ENCODE data around the gene SLC12A9. TPM values are rescaled to one million over a fixed set of nuclear protein-coding genes. Genes with fewer than 3 reads are reported as not detected.

SLC12A9 gene
- total and polyA plus RNA-seq, 2 experiments from 2014 or later: 10.3 to 39.9 TPM

- H3K9me3 Mint-ChIP-seq: no peaks in the 10 kb centered on the region
- no peak overlapping the region for H3K27ac Mint-ChIP-seq
- no peak for TF ChIP-seq CREB1 (CRISPR knock-in tag; IDR thresholded peaks at IDR 0.05; ENCODE audit: low read depth)
- no peak for TF ChIP-seq EZH2 (IDR thresholded peaks at IDR 0.05; ENCODE audit: low read depth, unreplicated experiment)
- TF ChIP-seq POLR2AphosphoS5 (IDR thresholded peaks at IDR 0.05; ENCODE audit: low read depth): no peak
- no peak for TF ChIP-seq EZH2phosphoT487 (IDR thresholded peaks at IDR 0.05; ENCODE audit: unreplicated experiment)
- no peak for TF ChIP-seq NANOG (IDR thresholded peaks at IDR 0.05; ENCODE audit: borderline replicate concordance)
- no peak for TF ChIP-seq ETS1 (IDR thresholded peaks at IDR 0.05)
- no peak for TF ChIP-seq CTCF (conservative IDR thresholded peaks at IDR 0.05; ENCODE audit: low read depth in 2 of 2)
- TF ChIP-seq REST (IDR thresholded peaks at IDR 0.05; ENCODE audit: unreplicated experiment): no peak
- TF ChIP-seq ZNF114 (CRISPR knock-in tag; IDR thresholded peaks at IDR 0.05): no peak
- TF ChIP-seq JUNB (IDR thresholded peaks at IDR 0.05; ENCODE audit: unreplicated experiment): no peak
- no peak for TF ChIP-seq ZNF462 (CRISPR knock-in tag; IDR thresholded peaks at IDR 0.05)
- H4K20me1 ChIP-seq (replicated peaks; ENCODE audit: insufficient read depth): peaks cover 34% of the 10 kb centered on the region
- peaks cover 43% of the 10 kb centered on the region for H3K79me2 ChIP-seq (replicated peaks; ENCODE audit: insufficient read depth)
- DNase-seq (ENCODE audit: low spot score): no peak
- H2AFZ ChIP-seq: no peak overlapping the region
- peaks cover 42% of the 10 kb centered on the region for H3K36me3 ChIP-seq (ENCODE audit: insufficient read depth)
- no peak for ATAC-seq
- H3K4me1 ChIP-seq (ENCODE audit: insufficient read depth): 0 out of 2 replicates have a peak, but pooled peaks cover 6% of the 10 kb centered on the region
- peak overlapping the region; percentile 21; the same call in 1 of the 3 replicates for H3K4me3 Mint-ChIP-seq
- peaks cover 17% of the 10 kb centered on the region for H3K4me1 Mint-ChIP-seq
- H3K36me3 Mint-ChIP-seq (ENCODE audit: low read depth): peaks cover 79% of the 10 kb centered on the region
- no peaks in the 10 kb centered on the region for H3K9me2 ChIP-seq (ENCODE audit: insufficient read depth)
- no peak overlapping the region for H3K4me3 ChIP-seq
- peak overlapping the region; percentile 72; the same call in 1 of the 2 replicates for H3K27ac ChIP-seq (ENCODE audit: low read depth)
- no peaks in the 10 kb centered on the region for H3K27me3 ChIP-seq (ENCODE audit: insufficient read depth)
- peaks cover 20% of the 10 kb centered on the region for H3K27me3 Mint-ChIP-seq (ENCODE audit: insufficient read depth, low read depth, poor library complexity)
- H3K4me2 ChIP-seq: no peak overlapping the region
- peaks cover 9% of the 10 kb centered on the region; the same call in 1 of the 2 replicates for H3F3A ChIP-seq (replicated peaks; ENCODE audit: low read depth)
These were observed 29.4 kb upstream of the SLC12A9 start for GRCh38 chr7:100823140-100823525.

Measured in GM23338 (cell line).